Parathyroid adenoma (tissue), 2 donors: ENCODE results near the gene ALDH3B2.

Source experiments
- H2AFZ ChIP-seq: fragments of 300-600 bp; sonication (generic); one replicate; pipeline ENCODE4 v1.7.0; 2017; ENCODE audit warnings: antibody characterized with exemption, mild to moderate bottlenecking
- H3K27ac ChIP-seq: fragments of 300-600 bp; sonication (generic); one replicate; pipeline ENCODE4 v1.7.0; 2017
- H3K27me3 ChIP-seq: fragments of 300-600 bp; sonication (generic); one replicate; pipeline ENCODE4 v1.7.0; 2017; ENCODE audit warnings: low read length; ENCODE audit not compliant: control insufficient read depth, insufficient read depth
- H3K36me3 ChIP-seq: fragments of 300-600 bp; sonication (generic); one replicate; pipeline ENCODE4 v1.7.0; 2017; ENCODE audit warnings: low read length; ENCODE audit not compliant: control insufficient read depth, insufficient read depth
- H3K4me1 ChIP-seq: fragments of 300-600 bp; sonication (generic); one replicate; pipeline ENCODE4 v1.7.0; 2017; ENCODE audit warnings: control low read depth
- H3K4me2 ChIP-seq: fragments of 300-600 bp; sonication (generic); one replicate; pipeline ENCODE4 v1.7.0; 2017; ENCODE audit warnings: low read length
- H3K4me3 ChIP-seq: fragments of 300-600 bp; sonication (generic); one replicate; pipeline ENCODE4 v1.7.0; 2017; ENCODE audit warnings: low read depth, low read length
- H3K79me2 ChIP-seq: fragments of 300-600 bp; sonication (generic); one replicate; pipeline ENCODE4 v1.7.0; 2017; ENCODE audit warnings: control low read depth
- H3K9ac ChIP-seq: fragments of 300-600 bp; sonication (generic); one replicate; pipeline ENCODE4 v1.7.0; 2017; ENCODE audit warnings: mild to moderate bottlenecking
- H3K9me3 ChIP-seq: fragments of 300-600 bp; sonication (generic); one replicate; pipeline ENCODE4 v1.7.0; 2017; ENCODE audit warnings: low read length; ENCODE audit not compliant: control insufficient read depth
- TF ChIP-seq, protein P1 (sequence below): fragments of 300-600 bp; sonication (generic); IDR thresholded peaks from one replicate; pipeline ENCODE4 v1.7.0; 2017; ENCODE audit warnings: antibody characterized with exemption, mild to moderate bottlenecking
- donor health status: primary hyperparathyroidism.

Gene ALDH3B2

DNA sequence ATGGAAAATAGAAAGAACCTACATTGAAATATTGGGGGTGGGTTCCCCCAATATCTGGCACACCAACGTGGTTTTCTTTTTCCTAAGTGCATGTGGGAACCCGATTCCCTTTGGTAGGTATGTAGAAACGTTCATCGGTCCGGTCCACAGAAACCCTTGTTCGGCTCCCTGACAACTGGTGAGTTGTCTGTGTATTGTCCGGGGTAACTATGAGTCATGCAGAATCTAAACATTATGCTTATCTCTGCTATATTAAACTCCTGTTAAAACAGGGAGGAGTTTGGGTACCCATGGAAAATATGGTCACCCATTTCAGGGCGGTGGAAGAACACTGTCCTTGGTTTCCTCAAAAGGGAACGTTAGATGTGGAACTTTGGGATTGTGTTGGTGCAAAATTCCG, 25.1 kb upstream of the ALDH3B2 start:
- TF ChIP-seq, protein P1, sequence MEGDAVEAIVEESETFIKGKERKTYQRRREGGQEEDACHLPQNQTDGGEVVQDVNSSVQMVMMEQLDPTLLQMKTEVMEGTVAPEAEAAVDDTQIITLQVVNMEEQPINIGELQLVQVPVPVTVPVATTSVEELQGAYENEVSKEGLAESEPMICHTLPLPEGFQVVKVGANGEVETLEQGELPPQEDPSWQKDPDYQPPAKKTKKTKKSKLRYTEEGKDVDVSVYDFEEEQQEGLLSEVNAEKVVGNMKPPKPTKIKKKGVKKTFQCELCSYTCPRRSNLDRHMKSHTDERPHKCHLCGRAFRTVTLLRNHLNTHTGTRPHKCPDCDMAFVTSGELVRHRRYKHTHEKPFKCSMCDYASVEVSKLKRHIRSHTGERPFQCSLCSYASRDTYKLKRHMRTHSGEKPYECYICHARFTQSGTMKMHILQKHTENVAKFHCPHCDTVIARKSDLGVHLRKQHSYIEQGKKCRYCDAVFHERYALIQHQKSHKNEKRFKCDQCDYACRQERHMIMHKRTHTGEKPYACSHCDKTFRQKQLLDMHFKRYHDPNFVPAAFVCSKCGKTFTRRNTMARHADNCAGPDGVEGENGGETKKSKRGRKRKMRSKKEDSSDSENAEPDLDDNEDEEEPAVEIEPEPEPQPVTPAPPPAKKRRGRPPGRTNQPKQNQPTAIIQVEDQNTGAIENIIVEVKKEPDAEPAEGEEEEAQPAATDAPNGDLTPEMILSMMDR: no peak
- H3K36me3 ChIP-seq: no peaks in the 10 kb centered on the region
- no peaks in the 10 kb centered on the region for H3K9me3 ChIP-seq
- no peak overlapping the region for H3K27ac ChIP-seq
- H3K27me3 ChIP-seq: no peaks in the 10 kb centered on the region
- H3K4me3 ChIP-seq: no peak overlapping the region
- no peak overlapping the region for H3K9ac ChIP-seq
- no peak overlapping the region for H3K4me2 ChIP-seq
- H2AFZ ChIP-seq: no peak overlapping the region
- no peaks in the 10 kb centered on the region for H3K4me1 ChIP-seq
- H3K79me2 ChIP-seq: no peaks in the 10 kb centered on the region

DNA sequence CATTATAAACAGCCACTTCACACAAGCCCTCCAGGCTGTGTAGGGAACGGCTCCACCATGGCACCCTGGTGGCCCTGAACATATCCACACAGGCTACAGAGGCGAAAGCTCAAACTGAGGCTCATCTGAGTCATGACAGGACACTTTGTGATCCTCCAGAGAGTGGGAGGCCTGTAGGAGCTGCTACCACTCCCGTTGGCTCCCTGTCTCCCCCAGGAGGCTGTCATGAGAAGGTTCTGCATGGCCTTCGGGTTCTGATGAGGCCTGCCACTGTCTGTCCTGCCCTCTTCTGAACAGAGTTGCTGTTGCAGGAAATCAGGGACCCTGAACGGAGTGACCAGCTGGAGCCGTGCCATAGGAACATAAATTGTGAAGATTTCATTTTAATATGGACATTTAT, 23.8 kb upstream of the ALDH3B2 start:
- Histone ChIP-seq H3K9ac (no peak overlapping the region), H2AFZ (no peak overlapping the region)

DNA sequence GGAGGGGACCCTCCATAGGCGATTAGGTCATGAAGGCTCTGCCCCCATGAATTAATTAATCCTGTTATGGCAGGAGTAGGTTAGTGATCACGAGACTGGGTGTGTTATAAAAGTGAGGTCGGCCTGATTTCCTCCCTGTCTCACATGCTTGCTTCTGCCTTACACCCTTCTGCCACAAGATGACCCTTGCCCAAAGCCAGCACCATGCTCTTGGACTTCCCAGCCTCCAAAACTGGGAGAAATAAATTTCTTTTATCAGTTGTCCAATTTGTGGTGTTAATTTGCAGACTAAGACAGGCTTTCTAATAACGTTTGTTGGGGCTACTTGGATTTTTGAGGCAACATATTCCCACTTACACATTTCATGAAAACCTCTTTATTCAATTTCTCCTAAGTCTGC, 23.4 kb upstream of the ALDH3B2 start:
- no peak overlapping the region for H3K4me2 ChIP-seq
- no peak overlapping the region for H3K4me3 ChIP-seq
- no peaks in the 10 kb centered on the region for H3K4me1 ChIP-seq
- no peak overlapping the region for H3K27ac ChIP-seq
- no peaks in the 10 kb centered on the region for H3K9me3 ChIP-seq
- H3K79me2 ChIP-seq: no peaks in the 10 kb centered on the region
- TF ChIP-seq, protein P1: no peak
- no peaks in the 10 kb centered on the region for H3K36me3 ChIP-seq
- no peaks in the 10 kb centered on the region for H3K27me3 ChIP-seq
- no peak overlapping the region for H3K9ac ChIP-seq
- H2AFZ ChIP-seq: no peak overlapping the region

More for the DNA sequence above, 23.8 kb upstream of the ALDH3B2 start:
- H3K27me3 ChIP-seq: no peaks in the 10 kb centered on the region
- no peaks in the 10 kb centered on the region for H3K4me1 ChIP-seq
- H3K4me2 ChIP-seq: no peak overlapping the region
- no peaks in the 10 kb centered on the region for H3K36me3 ChIP-seq
- no peak overlapping the region for H3K4me3 ChIP-seq
- TF ChIP-seq, protein P1: no peak
- no peaks in the 10 kb centered on the region for H3K79me2 ChIP-seq
- no peak overlapping the region for H3K27ac ChIP-seq
- H3K9me3 ChIP-seq: no peaks in the 10 kb centered on the region

DNA sequence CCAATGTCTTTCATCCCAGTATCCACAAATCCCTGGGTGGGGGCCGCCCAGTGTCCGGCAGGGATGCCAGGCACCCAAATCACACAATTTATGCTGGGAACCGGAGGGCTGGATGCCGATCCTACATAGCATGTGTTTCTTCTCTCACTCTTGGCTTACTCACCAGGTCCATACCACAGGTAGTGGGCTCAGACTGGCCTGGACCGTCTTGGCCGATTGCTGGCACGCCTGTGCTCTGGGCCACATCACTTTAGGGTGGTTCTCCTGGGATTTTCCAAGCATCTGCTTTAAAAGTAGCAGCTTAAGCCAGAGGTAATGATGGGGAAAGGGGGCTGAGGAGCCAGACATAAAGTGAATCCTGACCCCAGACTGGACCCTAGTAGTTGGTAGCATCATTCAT, 22.6 kb upstream of the ALDH3B2 start:
- H3K27ac ChIP-seq: no peak overlapping the region
- no peaks in the 10 kb centered on the region for H3K4me1 ChIP-seq
- TF ChIP-seq, protein P1: no peak
- no peak overlapping the region for H2AFZ ChIP-seq
- H3K9me3 ChIP-seq: no peaks in the 10 kb centered on the region
- no peak overlapping the region for H3K4me2 ChIP-seq
- H3K4me3 ChIP-seq: no peak overlapping the region
- no peak overlapping the region for H3K9ac ChIP-seq
- no peaks in the 10 kb centered on the region for H3K27me3 ChIP-seq
- H3K79me2 ChIP-seq: no peaks in the 10 kb centered on the region
- no peaks in the 10 kb centered on the region for H3K36me3 ChIP-seq

DNA sequence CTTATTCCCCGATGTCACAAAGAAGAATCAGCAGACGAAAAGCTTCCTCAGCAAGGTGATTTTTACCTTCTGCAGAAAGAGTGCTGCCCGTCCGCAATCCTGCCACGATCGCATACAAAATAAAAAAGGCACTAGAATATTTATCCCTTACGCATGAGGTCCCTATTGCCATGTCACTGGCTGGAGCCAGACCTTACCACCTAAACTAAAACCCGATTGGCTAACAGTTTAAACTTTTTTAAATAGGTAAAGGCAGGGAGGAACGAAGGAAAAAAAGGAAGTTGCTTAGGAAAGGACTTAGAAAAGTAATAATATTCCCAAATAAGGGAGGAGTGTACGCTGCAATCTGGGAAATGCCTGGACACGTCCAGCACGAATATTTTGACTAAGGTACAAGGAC, 21.2 kb upstream of the ALDH3B2 start:
- Histone ChIP-seq H3K9me3 (no peaks in the 10 kb centered on the region), H3K79me2 (no peaks in the 10 kb centered on the region), H2AFZ (no peak overlapping the region), H3K4me3 (no peak overlapping the region), H3K36me3 (no peaks in the 10 kb centered on the region), H3K4me1 (no peaks in the 10 kb centered on the region), H3K27ac (no peak overlapping the region), H3K4me2 (no peak overlapping the region), H3K9ac (no peak overlapping the region), H3K27me3 (no peaks in the 10 kb centered on the region)
- TF ChIP-seq, protein P1: no peak
